Measurements from ENCODE around the gene RNLS.

RNLS gene

DNA sequence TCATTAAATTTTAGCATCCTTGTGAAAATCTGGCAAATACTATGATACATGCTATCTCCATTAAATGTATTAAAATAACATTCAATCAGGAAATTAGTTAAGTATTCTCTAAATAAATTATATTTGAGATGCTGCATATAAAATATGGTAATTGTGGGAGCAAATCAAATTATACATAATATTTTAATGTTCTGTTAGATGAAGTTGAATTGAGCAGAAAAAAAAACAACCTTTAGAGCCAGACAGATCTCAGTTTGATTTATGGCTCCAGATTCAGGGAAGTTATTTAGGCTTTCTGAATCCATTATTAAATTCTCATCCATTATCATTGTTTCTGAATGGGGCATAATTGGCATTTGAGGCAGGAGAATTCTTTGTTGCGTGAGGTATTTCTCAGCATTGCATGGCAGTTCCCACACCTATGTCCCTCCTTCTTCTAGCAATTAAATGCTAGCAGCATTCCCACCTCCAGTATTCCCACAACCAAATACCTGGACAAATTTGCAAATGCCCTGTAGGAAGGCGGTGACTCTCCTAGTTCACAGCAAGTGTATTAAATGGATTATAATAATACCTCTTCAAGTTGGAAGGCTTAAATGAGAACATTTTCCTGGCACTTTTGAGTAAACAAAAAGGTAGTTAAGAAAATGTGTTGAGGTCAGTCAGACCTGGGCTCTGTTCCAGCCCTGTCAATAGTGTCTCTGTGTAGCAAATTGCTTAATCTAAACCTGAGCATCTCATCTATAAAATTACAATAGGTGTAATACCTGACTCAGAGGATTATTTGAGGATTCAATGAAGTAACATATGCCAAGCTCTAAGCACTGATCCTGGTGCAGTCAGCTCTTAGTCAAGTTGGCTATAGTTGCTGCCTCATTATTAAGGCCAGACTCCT lies 108.9 kb downstream of the RNLS start:
- DNase-seq = no peak

DNA sequence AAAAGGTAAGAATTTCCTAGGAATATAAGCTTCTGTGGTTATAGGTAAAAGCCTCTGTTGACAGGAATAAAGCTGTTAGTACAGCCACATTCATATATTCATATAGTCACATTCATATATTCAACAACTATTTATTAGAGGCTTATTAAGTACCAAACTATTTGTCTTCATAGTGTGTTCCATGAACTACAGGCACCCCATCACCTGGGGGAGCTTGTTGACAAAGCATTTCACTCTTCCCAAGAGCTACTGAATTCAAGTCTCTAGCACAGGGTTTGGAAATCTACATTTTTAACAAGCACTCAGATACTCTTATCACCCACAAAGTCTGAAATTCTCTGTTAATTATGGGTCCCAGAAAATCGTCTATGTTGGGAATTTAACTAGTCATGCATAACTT lies 110.6 kb downstream of the RNLS start:
- no peak for DNase-seq

DNA sequence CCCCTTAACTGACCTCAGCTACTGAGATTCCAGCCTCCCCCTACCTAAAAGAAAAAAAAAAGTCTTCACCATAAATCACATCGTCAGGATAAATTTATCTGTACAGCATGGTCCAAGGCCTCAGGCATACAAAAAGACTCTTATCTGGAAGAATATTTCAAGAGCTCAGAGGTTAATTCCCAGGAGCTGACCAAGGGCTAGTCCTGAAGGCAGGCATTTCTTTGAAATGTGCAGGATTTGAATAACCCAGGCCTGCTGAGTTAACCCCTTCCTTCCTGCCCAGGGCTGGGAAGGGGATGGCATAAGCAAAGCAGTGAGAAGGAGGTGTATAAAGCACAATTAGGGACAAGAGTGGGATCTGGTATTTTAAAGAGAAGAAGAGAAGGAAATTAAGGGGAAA lies 111.2 kb downstream of the RNLS start:
- DNase-seq = no peak

DNA sequence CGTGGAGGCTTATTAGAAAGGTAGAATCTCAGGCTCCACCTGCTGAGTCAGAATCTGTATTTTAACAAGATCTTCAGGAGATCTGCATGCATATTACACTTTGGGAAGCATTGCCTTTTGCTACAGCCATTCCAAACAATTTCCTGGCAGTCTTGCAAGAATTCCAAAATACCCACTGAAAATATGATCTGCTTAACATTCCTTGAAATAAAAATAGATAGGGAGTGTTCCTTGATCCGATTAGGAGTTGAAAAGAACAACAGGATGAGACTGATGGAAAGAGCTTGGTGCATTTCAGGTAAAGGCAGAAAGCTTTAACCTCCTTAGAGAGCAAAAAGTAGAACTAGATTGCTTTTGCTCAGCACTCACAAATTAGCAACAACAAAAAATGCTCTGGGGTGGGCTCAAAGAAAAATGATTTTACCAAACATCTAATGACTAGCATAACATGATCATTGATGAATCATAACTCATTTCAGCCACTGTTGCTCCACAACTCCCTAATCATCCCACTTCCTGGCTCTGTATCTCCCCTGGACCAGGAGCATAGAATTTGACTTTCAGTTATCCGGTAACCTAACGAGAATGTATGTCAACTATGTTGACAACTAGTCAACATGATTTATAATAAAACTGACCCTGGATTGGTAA lies 115.2 kb downstream of the RNLS start:
- DNase-seq = peak; percentile 54

DNA sequence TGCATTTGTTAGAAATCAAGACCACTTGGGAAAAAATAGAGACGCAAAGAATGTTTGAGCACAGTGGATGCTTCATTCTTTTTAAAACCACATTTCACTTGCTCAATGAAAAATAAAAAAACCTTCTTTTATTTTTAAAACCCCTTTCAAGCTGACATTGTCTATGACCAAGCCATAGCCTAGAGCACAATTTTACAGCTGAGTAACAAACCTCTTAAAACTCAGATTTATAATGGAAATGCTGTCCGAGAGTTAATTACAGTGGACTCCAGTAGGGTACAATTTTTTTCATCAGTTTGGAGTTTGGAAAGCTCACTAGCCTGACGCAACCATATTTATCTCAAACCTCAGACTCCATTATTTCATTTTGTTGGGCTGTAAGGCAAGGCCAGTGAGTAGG lies 116.3 kb downstream of the RNLS start:
- DNase-seq = no peak

DNA sequence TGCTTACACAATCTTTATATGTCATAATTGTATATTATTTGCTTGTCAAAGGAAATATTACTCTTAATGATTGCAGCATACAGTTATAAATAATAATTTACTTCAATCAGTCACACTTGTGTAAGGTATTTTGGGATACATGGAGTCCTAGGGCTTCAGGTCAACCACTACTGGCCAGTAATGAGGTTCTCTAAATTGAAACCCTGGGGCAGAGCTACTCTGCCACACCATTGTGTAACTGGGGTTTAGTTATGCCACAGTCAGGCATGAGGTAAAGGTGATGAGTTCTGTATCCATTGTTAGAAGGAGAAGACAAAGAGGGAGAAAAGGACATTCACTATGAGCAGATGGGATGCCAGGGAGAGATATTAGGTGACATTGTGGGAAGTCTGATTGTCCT lies 117.4 kb downstream of the RNLS start:
- DNase-seq = no peak

DNA sequence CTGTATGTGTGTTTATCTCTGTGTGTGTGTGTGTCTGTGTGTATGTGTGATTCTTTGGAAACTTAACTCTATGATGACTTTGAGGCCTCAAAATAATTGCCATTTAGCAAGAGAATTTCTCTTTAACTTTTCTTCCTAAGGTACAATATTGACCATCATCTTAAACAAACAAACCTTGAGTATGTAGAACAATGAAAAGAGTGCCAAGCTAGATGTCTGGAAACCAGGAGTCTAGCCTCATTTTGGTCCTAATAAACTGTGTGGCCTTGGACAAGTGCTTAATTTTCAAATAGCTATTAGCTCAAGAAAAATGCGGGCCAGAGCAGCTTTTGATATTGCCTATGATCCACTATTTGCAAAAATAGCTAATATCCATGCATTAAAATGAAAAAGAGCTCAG lies 119.3 kb downstream of the RNLS start:
- DNase-seq = no peak

DNA sequence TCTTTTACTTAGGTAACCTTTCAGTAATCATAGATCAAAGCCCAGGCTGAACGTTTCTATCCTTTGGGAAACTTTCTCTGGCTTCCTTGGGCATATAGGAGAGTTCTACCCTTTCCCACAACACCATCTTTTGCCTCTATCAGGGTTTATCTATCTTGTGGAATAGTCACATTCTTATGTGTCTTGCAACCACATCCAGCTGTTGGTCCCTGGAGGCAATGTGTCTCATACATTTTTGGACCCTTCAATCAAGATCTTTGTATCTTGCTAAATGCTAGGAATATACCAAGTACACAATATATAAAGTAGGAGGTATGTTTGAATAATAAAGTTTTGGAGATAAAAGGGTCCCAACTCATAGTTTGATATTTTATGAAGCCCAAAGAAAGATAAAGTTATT lies 121.7 kb downstream of the RNLS start:
- DNase-seq = no peak

DNA sequence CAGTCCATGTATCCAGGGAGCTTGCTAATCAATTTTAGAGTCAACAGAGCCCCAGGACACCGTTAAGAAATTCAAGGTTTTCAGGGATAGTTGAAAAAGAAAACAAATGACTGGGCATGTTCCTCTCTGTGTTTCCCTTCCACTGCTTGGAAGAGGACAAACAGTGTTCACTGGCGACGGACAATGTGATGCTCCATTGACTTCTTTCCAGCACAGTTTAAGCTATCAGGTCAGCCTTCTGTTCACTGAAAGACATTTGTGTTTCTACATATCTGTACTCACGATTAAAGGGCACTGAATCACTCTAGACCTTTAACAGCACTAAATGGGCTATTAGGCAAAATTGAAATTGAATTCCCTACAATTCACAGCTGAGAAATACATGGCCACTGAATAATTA lies 123.6 kb downstream of the RNLS start:
- DNase-seq = no peak

DNA sequence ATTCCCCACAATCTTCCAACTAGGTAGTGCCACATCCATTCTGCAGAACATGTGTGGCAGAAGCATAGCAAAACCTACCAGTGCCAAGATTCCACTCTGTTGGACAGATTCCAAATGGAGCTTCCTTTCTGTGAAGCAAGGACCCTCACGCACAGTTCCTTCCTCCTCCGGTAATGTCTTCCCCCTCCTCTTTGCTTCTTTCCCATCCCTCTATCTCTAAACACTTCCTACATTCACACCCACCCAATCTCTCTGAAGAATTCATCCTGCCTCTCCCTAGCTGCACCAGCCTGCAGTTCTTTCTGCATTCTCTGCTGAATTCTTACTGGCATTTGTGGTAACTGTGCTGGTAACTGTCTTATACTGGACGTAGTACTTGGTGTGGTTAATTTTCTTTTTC lies 124.9 kb downstream of the RNLS start:
- DNase-seq = no peak

DNA sequence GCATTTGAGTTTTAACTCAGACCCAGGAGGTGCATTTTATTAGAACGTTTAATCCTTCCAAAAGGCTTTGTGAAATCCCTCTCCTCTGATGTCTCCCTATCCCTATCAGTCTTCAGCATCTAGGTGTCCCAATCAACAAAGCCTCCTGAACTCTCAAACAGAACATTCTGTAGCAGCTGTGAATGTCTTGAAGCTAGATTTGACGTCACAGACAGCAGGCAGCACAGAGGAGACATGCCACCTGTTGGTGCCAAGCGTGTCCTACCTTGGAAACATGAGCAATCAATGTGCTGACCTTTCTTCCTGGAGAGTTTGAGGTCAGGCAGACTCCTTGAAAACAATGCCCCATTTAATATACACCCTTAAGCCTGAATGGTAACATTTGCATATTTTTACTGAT lies 125.5 kb downstream of the RNLS start:
- no peak for DNase-seq

DNA sequence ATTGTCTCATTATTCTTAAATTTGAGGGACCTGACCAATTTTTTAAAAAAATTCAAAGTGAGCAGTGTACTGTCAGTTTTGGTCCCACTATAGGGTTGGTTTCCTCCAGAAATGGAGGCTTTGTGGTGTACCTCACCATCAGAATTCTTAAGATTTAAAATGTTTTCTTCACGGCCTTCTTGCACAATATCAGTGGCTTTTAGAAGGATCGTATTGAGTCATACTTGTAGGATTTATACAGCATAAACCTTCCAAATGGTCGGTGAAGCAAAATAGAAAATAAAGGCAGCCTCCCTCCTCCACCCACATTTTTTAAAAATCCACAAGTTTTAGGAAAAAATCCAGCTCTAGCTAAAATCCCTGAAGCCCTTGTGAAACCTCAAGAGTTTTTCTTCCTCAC lies 126.4 kb downstream of the RNLS start:
- DNase-seq = peak; percentile 61

DNA sequence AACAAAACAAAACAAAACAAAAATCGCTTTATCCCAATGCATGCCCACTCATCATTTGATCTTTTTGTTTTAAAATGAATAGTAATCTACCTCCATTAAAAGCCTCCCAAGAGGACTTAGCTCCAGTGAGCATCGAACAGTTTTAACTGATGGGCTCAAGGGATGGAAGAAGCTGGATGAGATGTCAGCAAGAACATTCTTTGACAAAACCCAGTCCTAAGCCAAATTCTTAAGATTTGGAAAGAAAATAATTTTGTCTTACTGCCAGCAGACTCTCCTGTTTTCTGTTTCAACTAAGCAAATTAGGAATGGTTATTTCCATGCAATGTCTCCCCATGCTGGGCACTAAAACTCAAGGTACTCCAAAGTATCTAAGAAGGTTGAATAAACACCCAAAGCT lies 127.3 kb downstream of the RNLS start:
- no peak for DNase-seq

DNA sequence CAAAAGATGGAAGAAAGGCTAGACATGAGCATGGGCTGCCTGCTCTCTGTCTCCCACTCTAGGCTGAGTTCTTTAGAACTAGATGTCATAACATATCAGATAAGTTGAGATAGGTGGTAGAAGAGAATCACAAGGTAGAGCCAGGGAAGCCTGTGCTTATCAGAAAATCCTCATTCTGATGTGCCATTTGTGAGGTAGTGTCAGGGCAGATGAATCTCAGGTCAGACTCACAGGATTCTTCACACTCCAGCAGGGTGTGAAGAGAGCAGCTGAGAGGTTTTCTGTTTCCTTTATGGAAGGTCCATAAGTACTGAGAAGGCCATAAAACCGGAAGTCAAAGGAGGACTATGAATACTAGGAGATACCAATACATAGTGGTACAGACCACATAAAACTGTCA lies 132.9 kb downstream of the RNLS start:
- no peak for DNase-seq

DNA sequence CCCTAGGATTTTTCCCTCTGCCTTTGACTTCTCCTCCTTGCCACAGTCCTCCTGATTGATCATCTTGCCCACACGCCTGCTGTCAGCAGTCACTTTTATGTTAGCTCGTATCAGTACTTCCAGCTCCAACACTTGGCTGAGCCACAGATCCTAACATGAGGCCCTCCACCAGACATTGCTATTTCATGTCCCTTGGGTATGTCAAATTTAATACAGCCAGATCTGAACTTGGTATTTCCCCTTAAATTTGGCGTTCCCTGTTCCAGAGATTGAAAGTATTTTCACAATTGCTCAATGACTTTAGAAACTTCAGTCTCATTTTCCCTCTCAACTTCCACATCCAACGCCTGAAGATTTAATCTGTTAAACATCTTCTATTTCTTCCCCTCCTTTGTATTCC lies 140.4 kb downstream of the RNLS start:
- DNase-seq = no peak

DNA sequence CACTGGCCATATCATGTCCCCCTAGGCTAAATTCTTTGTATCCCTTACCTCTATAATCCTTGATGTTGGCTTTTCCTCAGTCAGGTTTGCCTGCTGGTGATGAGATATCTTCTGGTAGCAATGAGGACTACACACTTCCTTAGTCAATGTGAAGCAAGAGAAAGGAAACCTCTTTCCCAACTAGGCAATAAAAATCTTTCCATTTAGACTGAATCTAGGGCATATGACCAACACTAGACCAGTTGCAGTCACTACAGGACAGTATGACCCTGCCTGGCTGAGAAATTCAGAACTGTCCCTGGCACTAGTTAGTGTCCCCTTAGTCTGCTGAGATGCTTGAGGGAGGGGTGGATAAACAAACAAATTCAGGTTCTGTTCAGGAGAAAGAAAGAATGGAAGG lies 142.6 kb downstream of the RNLS start:
- DNase-seq = no peak

DNA sequence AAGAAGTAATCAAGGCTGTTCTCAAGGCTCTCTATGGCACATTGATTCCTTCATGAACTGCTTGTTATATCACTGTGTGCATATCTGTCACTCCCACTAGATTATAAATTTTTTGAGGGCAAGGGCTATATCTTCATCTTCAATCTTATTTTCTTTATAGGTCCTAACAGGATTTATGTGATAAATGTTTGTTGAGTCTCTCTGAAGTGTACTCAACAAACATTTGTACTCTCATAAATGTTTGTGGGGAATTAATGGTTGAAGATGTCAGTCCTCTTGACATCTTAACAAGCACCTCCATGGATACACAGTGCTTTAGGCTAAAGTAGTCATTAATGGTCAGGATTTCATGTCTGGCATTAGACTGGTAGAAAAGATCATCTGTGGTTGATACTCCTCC lies 143.2 kb downstream of the RNLS start:
- no peak for DNase-seq

DNA sequence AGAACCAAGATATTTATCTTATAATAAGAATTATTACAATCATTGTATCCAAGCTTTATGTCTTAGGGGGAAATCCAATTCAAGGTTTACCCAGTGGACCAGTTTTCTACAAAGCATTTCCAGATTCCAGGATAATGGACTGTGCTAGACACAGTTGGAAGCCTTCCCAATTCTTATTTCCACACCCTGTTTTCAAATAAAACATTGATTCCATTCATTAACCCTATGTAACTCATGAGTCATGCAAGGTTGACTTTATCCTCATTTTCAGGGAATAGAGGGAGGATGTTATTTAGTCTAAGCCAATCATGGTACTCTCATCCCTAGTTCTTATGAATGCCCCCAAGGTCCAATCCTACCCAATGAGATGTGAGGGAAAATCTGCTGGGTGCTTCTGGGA lies 145.7 kb downstream of the RNLS start:
- DNase-seq = peak; percentile 20

DNA sequence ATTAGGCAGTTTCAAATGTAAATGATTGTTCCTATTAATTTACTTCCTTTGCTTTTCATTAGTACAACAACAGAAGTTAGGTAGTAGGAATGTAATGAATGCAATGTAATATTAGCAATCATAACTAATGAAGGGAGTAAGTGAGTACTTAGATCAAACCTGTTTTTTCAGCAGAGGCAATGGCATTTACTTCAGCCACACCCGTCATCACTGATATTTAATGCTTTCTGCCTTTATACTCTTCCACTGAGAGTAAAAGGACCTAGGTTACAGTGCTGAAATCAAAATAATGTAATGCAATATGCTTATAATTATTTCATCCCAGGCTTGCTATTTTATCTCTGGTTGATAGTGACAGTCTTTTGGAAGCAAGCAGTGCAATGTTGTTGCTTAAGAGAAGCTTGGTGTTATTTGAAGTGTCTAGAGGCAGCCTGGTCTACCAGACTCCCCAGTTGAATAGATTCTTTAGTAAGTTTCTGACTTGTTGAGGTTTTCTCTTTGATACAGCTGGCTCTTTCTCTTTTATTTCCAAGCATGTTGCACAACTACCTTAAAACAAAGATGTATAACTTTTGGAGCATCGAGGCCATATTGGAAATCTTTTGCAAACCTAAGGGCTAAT lies 149.4 kb downstream of the RNLS start:
- no peak for DNase-seq

DNA sequence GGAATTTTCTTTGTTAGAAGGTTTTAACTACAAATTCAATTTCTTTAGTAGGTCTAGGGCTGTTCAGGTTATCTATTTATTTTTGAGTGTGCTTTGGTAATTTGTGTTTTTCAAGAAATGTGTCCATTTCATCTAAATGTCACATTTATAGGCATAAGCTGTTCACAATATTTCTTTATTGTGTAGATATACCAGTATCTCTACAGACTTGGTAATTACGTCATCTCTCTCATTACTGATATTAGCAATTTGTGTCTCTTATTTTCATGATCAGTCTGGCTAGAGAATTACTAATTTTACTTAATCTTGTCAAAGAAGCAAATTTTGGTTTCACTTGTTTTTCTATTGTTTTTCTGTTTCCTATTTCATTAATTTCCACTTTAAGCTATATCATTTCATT lies 152.0 kb downstream of the RNLS start:
- DNase-seq = no peak

DNA sequence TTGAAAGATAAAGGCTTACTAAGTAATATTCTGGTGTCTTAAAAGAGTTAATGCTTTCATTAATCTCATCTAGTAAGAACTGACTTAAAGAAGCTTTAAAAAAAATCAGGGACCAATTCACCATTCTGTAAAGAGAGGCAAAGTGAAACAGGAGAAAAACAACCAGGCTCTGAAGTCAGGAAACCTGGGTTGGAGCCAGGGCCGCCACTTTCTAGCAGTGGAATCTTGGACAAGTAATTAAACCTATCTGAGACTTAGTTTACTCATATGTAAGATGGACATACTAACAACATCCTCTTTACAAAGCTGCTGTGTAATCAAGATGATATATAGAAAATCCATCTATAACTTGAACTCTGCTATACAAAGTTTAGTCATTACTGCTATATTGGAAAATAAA lies 154.1 kb downstream of the RNLS start:
- DNase-seq = no peak

DNA sequence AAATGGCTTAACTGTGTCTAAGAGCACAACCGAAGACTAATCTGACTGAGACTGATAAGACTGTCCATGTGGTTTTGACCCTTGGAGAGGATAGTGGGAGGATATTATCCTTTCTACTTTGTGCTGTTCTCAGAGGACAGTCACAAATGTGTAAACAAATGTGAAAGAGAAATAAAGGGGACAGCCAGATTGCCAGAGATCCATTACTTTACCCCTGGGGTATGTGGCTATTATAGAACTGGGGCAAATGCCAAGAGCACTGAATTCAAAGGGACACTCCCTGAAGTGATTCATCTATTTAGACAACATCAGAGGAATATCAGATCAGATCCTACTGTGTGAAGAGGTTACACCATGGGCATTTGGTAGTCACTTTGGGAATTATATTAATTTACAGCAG lies 154.7 kb downstream of the RNLS start:
- DNase-seq = peak; percentile 16

DNA sequence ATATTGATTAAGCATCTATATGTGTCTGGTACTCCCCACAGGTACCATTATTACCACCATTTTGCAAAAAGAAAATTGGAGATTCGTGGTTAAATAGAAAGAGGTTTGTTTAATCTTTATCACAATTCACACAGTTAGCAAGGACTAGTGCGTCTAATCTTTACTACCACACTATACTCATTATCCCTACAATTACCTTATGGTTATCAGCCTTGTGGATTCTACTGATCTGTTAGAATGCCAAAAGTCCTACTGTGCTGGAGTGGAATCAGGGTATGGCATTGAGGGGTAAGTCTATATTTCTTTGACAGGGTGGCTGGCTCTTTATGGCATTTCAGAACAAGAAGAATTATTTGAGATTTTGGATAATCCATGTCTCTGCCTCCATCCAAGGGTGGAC lies 156.1 kb downstream of the RNLS start:
- DNase-seq = no peak

DNA sequence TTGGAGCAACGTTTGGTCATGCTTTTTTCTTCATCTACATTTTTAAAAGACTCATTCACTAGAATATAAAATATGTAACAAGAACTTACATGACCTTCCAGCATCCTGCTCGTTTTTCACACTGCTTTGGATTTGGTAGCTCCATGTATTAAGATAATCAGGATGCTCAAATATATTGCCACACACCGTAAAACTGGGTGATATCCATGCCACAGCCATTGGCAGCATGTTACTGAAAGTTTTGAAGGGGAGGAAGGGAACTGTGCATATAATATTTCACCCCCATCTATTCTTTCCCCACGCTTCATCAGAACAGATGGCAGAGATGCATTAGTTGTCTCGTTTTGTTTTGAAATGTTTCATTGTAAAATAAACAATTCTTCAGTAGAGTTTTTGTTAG lies 158.2 kb downstream of the RNLS start:
- no peak for DNase-seq

All from fibroblast of skin of right biceps (primary cell).